Upper lobe of right lung (tissue), 1 donor: ENCODE measurements around the gene LMO7. TPM values are rescaled to one million over a fixed set of nuclear protein-coding genes. Genes with fewer than 3 reads are reported as not detected.
A peak's percentile ranks its signal among the peaks of the same experiment; 100 is the strongest.
"Not testable (repeated sequence)": the region's sequence is repeated elsewhere in the genome, so short reads cannot be mapped to it uniquely, and the experiment has no call there.

Experiments
- ATAC-seq: fragments of 200-7000 bp; cut with Tn5 transposase; one replicate; pipeline ENCODE4 v1.9.1; 2020; ENCODE audit warnings: mild to moderate bottlenecking, moderate library complexity
- DNase-seq: peaks from one replicate; pipeline ENCODE4 v3.0.0-alpha.2; 2020
- H3K27ac ChIP-seq: fragments of 200-600 bp; one replicate; pipeline ENCODE4 v1.8.0; 2022
- H3K27me3 ChIP-seq: fragments of 200-600 bp; one replicate; pipeline ENCODE4 v1.8.0; 2022; ENCODE audit warnings: mild to moderate bottlenecking
- H3K36me3 ChIP-seq: fragments of 200-600 bp; one replicate; pipeline ENCODE4 v1.8.0; 2022
- H3K4me1 ChIP-seq: fragments of 200-600 bp; one replicate; pipeline ENCODE4 v1.8.0; 2022
- H3K4me3 ChIP-seq: fragments of 200-600 bp; one replicate; pipeline ENCODE4 v1.8.0; 2022; ENCODE audit warnings: mild to moderate bottlenecking
- H3K9me3 ChIP-seq: fragments of 200-600 bp; one replicate; pipeline ENCODE4 v1.8.0; 2022
- CTCF ChIP-seq: fragments of 200-600 bp; IDR thresholded peaks from one replicate; pipeline ENCODE4 v1.8.0; 2022; ENCODE audit warnings: antibody characterized with exemption
- intact Hi-C: fragments of 100-400 bp; cut with DNase I; formaldehyde crosslinking; loops from one replicate; pipeline ENCODE4 v1.11.0; 2022
- total RNA-seq: library from RNA; stranded (reverse); fragmentation: NEBNext Ultra II Directional; extraction: Animal tissue kit (Norgen Biotek cat#: 25700); gene quantifications from one replicate; pipeline ENCODE4 v1.2.1, GENCODE V29; 2021
- donor health status: DM: no; HTN: yes; CAD: no; lungs with severe emphysema.

Gene LMO7
- total RNA-seq, 1 donor from 2014 or later: 549 TPM

- no peak for ATAC-seq
- TF ChIP-seq CTCF: no peak
Observed at GRCh38 chr13:75790198-75790970, 154.3 kb downstream of the LMO7 start.

DNA sequence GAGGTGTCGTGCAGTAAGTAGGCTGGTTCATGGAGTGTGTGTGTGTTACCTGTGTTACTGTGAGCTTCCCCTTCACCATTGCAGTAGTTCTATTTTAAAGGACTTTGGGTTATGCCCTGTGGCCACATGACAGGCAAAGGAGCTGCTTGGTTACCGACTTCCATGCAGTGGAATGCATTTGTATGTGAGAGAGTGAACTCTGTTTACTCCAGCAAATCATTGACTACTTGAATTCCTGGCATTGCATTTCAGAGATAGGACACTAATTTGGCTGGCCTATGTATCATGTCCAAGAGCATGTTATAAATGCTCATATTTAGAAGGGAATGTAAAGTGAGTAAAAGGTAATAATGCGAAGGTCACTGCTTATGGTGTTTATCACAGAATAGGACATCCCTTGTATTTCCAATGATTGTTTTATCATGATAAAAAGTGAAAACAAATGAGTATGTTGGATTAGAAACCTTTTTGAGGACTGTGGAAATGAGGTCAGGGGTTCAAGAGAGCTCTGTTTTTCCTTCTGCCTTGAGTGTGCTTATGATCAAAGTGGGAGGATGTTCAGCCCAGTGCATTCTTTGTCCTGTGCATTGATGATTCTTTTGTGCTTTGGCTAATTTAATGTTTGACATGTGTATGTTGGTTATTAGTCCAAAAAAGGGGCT, 156.5 kb downstream of the LMO7 start:
- peaks cover 8% of the 10 kb centered on the region for H3K36me3 ChIP-seq
- peaks cover 27% of the 10 kb centered on the region for H3K4me1 ChIP-seq
- H3K27ac ChIP-seq: peak overlapping the region; percentile 8
- H3K4me3 ChIP-seq: no peak overlapping the region
- intact Hi-C loops: no loop called here
- ATAC-seq (peak; percentile 63), DNase-seq (no peak)
- TF ChIP-seq CTCF: no peak
- H3K27me3 ChIP-seq: no peaks in the 10 kb centered on the region
- H3K9me3 ChIP-seq: no peaks in the 10 kb centered on the region

More at GRCh38 chr13:75790198-75790970, 154.3 kb downstream of the LMO7 start:
- H3K27ac ChIP-seq: no peak overlapping the region
- no peaks in the 10 kb centered on the region for H3K36me3 ChIP-seq
- no peak for DNase-seq
- H3K9me3 ChIP-seq: no peaks in the 10 kb centered on the region
- no peak overlapping the region for H3K4me3 ChIP-seq
- no peaks in the 10 kb centered on the region for H3K27me3 ChIP-seq
- intact Hi-C loops: no loop called here
- H3K4me1 ChIP-seq: peaks cover 27% of the 10 kb centered on the region

DNA sequence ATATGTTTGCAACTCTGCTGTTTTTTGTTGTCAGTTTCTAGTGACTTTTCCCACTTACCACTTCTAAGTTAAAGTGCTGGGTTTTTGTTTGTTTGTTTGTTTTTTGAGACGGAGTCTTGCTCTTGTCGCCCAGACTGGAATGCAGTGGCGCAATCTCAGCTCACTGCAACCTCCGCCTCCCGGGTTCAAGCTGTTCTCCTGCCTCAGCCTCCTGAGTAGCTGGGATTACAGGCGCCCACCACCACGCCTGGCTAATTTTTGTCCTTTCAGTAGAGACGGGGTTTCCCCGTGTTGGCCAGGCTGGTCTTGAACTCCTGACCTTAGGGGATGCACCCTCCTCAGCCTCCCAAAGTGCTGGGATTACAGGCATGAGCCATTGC, 157.0 kb downstream of the LMO7 start:
- H3K27ac ChIP-seq, intact Hi-C loops, H3K9me3 ChIP-seq, H3K36me3 ChIP-seq, H3K4me3 ChIP-seq, ATAC-seq, H3K27me3 ChIP-seq, DNase-seq: not testable (repeated sequence)
- H3K4me1 ChIP-seq: peaks cover 24% of the 10 kb centered on the region

DNA sequence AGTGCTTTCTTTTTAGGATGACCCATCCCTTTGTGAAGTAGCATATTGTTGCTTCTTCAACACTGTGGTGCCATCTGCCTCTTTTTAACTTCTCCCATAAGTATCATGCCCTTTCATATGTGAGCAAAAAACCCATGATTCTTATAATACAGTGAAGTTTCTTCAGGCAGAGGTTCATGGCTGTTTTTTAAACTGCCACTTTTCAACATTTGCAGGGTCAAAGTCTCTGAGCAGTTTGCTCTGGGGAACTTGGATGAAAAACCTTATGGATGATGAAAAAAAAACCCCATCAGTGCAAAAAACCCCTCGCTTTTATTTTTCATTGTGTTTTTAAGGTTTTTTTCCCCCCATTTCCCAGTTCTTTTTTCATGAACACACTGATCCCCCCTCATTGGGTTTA, 158.5 kb downstream of the LMO7 start:
- Histone ChIP-seq H3K4me1 (peaks cover 10% of the 10 kb centered on the region), H3K27me3 (no peaks in the 10 kb centered on the region), H3K27ac (no peak overlapping the region), H3K9me3 (no peaks in the 10 kb centered on the region), H3K4me3 (no peak overlapping the region), H3K36me3 (peaks cover 15% of the 10 kb centered on the region)
- intact Hi-C loops: no loop called here
- DNase-seq (no peak), ATAC-seq (no peak)
- TF ChIP-seq CTCF: no peak

- ATAC-seq (no peak), DNase-seq (no peak)
- no peak for TF ChIP-seq CTCF
- Histone ChIP-seq H3K9me3 (no peaks in the 10 kb centered on the region), H3K4me3 (no peak overlapping the region), H3K27ac (no peak overlapping the region), H3K36me3 (peaks cover 16% of the 10 kb centered on the region), H3K27me3 (no peaks in the 10 kb centered on the region), H3K4me1 (peaks cover 7% of the 10 kb centered on the region)
- intact Hi-C loops: no loop called here
Observed at GRCh38 chr13:75795274-75795673, 159.1 kb downstream of the LMO7 start.

DNA sequence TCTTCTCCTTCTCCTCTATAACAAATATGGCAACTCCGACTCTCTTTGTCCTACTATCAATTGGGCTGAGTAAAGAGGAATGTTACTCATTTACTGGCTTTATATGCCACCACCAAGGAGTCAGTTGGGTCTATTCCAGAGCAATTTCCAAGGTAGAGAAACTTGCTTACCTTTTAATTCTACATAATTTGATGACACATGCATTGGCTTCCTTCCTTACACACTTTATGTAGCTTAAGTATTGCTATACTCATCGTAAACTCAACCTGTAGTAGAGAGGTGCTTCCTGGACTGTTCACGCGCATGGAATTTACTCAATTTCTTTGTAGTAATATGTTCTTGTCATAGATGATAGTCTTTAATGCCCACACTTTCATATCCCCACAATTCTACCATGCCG, 160.7 kb downstream of the LMO7 start:
- Histone ChIP-seq H3K9me3 (no peaks in the 10 kb centered on the region), H3K4me1 (peaks cover 7% of the 10 kb centered on the region), H3K27me3 (no peaks in the 10 kb centered on the region), H3K36me3 (peaks cover 29% of the 10 kb centered on the region), H3K4me3 (no peak overlapping the region), H3K27ac (no peak overlapping the region)
- DNase-seq (no peak), ATAC-seq (no peak)
- intact Hi-C loops: no loop called here
- TF ChIP-seq CTCF: no peak
